Measurements from ENCODE around the gene CDC23.

- TF ChIP-seq CTCF (IDR thresholded peaks at IDR 0.05) (no peak), POLR2A (IDR thresholded peaks at IDR 0.05) (no peak), POLR2AphosphoS5 (IDR thresholded peaks at IDR 0.05) (no peak)
Observed at GRCh38 chr5:138240650-138241385, 27.7 kb upstream of the CDC23 start.

Measured in breast epithelium (tissue), 3 donors.